Astrocyte (in vitro differentiated cells and primary cell): Measurements from ENCODE around the gene NPHP1. TPM values are rescaled to one million over a fixed set of nuclear protein-coding genes. Genes with fewer than 3 reads are reported as not detected.

Experiments
- DNase-seq: peaks from one replicate; pipeline ENCODE4 v3.0.0-alpha.2; 2010; ENCODE audit warnings: low read depth
- FAIRE-seq: peaks from 2 replicates; lab custom pipeline; 2011; peaks lifted over from hg19 to GRCh38; lab: Jason Lieb, UNC
- H2AFZ ChIP-seq: 2 replicates; pipeline ENCODE4 v1.6.0; 2012; ENCODE audit warnings: low read depth, low read length, inconsistent platforms
- H3K27ac ChIP-seq: 2 replicates; pipeline ENCODE4 v1.5.1; 2011; ENCODE audit warnings: low read depth, low read length, inconsistent platforms
- H3K27me3 ChIP-seq: 2 replicates; pipeline ENCODE4 v1.6.0; 2011; ENCODE audit warnings: low read length, inconsistent platforms; ENCODE audit not compliant: insufficient read depth
- H3K36me3 ChIP-seq: 2 replicates; pipeline ENCODE4 v1.5.1; 2011; ENCODE audit warnings: low read length, inconsistent platforms; ENCODE audit not compliant: insufficient read depth
- H3K4me1 ChIP-seq: 2 replicates; pipeline ENCODE4 v1.5.1; 2011; ENCODE audit warnings: low read length, inconsistent platforms; ENCODE audit not compliant: insufficient read depth
- H3K4me2 ChIP-seq: 2 replicates; pipeline ENCODE4 v1.6.0; 2012; ENCODE audit warnings: low read length, inconsistent platforms
- H3K4me3 ChIP-seq: 2 replicates; pipeline ENCODE4 v1.5.1; 2011; ENCODE audit warnings: low read depth, mild to moderate bottlenecking, low read length, inconsistent platforms; ENCODE audit not compliant: insufficient read depth
- H3K79me2 ChIP-seq: 2 replicates; pipeline ENCODE4 v1.6.0; 2012; ENCODE audit warnings: mild to moderate bottlenecking, low read length, inconsistent platforms; ENCODE audit not compliant: insufficient read depth
- H3K9ac ChIP-seq: 2 replicates; pipeline ENCODE4 v1.6.0; 2012; ENCODE audit warnings: mild to moderate bottlenecking, low read length, inconsistent platforms
- H3K9me3 ChIP-seq: 2 replicates; pipeline ENCODE4 v1.5.1; 2012; ENCODE audit warnings: low read depth, mild to moderate bottlenecking, low read length, inconsistent platforms; ENCODE audit not compliant: insufficient read depth
- H4K20me1 ChIP-seq: 2 replicates; pipeline ENCODE4 v1.6.0; 2012; ENCODE audit warnings: low read length, inconsistent platforms; ENCODE audit not compliant: insufficient read depth
- H3K27ac Mint-ChIP-seq: one replicate; pipeline ENCODE4 v1.8.0; 2021; ENCODE audit warnings: mild to moderate bottlenecking, mixed read lengths; ENCODE audit not compliant: unreplicated experiment
- H3K27me3 Mint-ChIP-seq: one replicate; pipeline ENCODE4 v1.8.0; 2021; ENCODE audit warnings: low read depth, mixed read lengths; ENCODE audit not compliant: unreplicated experiment
- H3K36me3 Mint-ChIP-seq: one replicate; pipeline ENCODE4 v1.8.0; 2021; ENCODE audit warnings: low read depth, mixed read lengths; ENCODE audit not compliant: unreplicated experiment
- H3K4me1 Mint-ChIP-seq: one replicate; pipeline ENCODE4 v1.8.0; 2021; ENCODE audit warnings: low read depth, mixed read lengths; ENCODE audit not compliant: unreplicated experiment
- H3K4me3 Mint-ChIP-seq: one replicate; pipeline ENCODE4 v1.8.0; 2021; ENCODE audit warnings: mild to moderate bottlenecking, moderate library complexity, mixed read lengths; ENCODE audit not compliant: unreplicated experiment
- H3K9me3 Mint-ChIP-seq: one replicate; pipeline ENCODE4 v1.8.0; 2021; ENCODE audit warnings: mild to moderate bottlenecking, mixed read lengths; ENCODE audit not compliant: unreplicated experiment
- EZH2 ChIP-seq: IDR thresholded peaks from 2 replicates; pipeline ENCODE4 v1.6.1; 2012; ENCODE audit warnings: mild to moderate bottlenecking, low read length, inconsistent platforms; ENCODE audit not compliant: insufficient read depth
- total RNA-seq: library from RNA; stranded (reverse); gene quantifications from 2 replicates; pipeline ENCODE4 v1.2.1, GENCODE V29; 2021
- TF ChIP-seq, protein P1 (sequence below): IDR thresholded peaks from 2 replicates; pipeline ENCODE4 v1.5.1; 2011; ENCODE audit warnings: low read depth, mild to moderate bottlenecking, inconsistent platforms, low read length, moderate library complexity; ENCODE audit not compliant: insufficient read depth

Gene NPHP1
- total RNA-seq, 1 donor from 2014 or later: 3.3 TPM

DNA sequence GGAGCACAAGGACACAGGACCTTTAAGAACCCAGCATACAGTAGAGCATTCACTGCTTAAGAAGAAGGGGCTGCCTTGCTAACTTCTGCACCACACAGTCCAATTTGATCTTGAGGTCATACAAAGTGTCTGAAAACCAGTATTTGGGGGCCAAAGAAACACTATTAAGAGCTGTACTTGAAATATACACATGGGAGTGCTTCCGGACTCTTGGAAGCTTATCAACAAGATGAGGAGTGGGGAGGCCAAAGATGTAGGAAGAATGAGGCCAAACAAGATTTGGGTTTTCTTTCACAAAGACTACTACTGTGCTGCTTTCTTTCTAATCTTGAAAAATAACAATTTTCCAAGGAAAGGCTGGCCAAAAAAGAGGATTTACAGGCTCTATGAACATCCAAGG lies 64.4 kb downstream of the NPHP1 start:
- H2AFZ ChIP-seq: no peak overlapping the region
- Mint-ChIP-seq H3K27me3 (no peaks in the 10 kb centered on the region), H3K36me3 (peaks cover 4% of the 10 kb centered on the region), H3K9me3 (peaks cover 2% of the 10 kb centered on the region), H3K4me3 (no peak overlapping the region), H3K27ac (no peak overlapping the region), H3K4me1 (no peaks in the 10 kb centered on the region)
- H3K4me1 ChIP-seq: no peaks in the 10 kb centered on the region
- no peaks in the 10 kb centered on the region for H3K9me3 ChIP-seq
- TF ChIP-seq, protein P1, sequence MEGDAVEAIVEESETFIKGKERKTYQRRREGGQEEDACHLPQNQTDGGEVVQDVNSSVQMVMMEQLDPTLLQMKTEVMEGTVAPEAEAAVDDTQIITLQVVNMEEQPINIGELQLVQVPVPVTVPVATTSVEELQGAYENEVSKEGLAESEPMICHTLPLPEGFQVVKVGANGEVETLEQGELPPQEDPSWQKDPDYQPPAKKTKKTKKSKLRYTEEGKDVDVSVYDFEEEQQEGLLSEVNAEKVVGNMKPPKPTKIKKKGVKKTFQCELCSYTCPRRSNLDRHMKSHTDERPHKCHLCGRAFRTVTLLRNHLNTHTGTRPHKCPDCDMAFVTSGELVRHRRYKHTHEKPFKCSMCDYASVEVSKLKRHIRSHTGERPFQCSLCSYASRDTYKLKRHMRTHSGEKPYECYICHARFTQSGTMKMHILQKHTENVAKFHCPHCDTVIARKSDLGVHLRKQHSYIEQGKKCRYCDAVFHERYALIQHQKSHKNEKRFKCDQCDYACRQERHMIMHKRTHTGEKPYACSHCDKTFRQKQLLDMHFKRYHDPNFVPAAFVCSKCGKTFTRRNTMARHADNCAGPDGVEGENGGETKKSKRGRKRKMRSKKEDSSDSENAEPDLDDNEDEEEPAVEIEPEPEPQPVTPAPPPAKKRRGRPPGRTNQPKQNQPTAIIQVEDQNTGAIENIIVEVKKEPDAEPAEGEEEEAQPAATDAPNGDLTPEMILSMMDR: no peak
- no peak for TF ChIP-seq EZH2
- no peaks in the 10 kb centered on the region for H3K27me3 ChIP-seq
- H3K4me2 ChIP-seq: no peak overlapping the region
- FAIRE-seq: no peak
- H3K27ac ChIP-seq: no peak overlapping the region
- H3K36me3 ChIP-seq: no peaks in the 10 kb centered on the region
- H3K4me3 ChIP-seq: no peak overlapping the region
- no peak overlapping the region for H3K9ac ChIP-seq
- no peaks in the 10 kb centered on the region for H4K20me1 ChIP-seq
- no peaks in the 10 kb centered on the region for H3K79me2 ChIP-seq
- no peak for DNase-seq

DNA sequence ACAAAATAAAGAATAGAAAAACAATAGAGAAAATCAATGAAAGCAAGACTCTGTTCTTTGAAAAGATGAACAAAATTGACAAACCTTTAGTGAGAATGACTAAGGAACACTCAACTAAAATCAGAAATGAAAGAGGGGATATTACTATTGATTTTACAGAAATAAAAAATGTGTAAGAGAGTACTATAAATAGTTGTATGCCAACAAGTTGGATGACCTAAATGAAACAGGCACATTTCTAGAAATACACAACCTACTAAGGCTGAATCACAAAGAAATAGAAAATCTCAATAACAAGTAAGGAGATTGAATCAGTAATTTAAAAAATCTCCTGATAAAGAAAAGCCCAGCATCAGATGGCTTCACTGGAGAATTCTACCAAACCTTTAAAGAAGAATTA lies 70.8 kb downstream of the NPHP1 start:
- Histone ChIP-seq H3K4me3 (no peak overlapping the region), H3K27ac (no peak overlapping the region), H3K27me3 (no peaks in the 10 kb centered on the region), H3K36me3 (no peaks in the 10 kb centered on the region), H3K9ac (no peak overlapping the region), H3K9me3 (no peaks in the 10 kb centered on the region), H3K4me1 (no peaks in the 10 kb centered on the region), H3K79me2 (no peaks in the 10 kb centered on the region), H2AFZ (no peak overlapping the region), H4K20me1 (no peaks in the 10 kb centered on the region), H3K4me2 (no peak overlapping the region)
- TF ChIP-seq, protein P1: no peak
- no peak for TF ChIP-seq EZH2
- FAIRE-seq: no peak
- Mint-ChIP-seq H3K4me3 (no peak overlapping the region), H3K9me3 (peaks cover 5% of the 10 kb centered on the region), H3K27me3 (no peaks in the 10 kb centered on the region), H3K27ac (no peak overlapping the region), H3K4me1 (no peaks in the 10 kb centered on the region), H3K36me3 (no peaks in the 10 kb centered on the region)
- DNase-seq: no peak

DNA sequence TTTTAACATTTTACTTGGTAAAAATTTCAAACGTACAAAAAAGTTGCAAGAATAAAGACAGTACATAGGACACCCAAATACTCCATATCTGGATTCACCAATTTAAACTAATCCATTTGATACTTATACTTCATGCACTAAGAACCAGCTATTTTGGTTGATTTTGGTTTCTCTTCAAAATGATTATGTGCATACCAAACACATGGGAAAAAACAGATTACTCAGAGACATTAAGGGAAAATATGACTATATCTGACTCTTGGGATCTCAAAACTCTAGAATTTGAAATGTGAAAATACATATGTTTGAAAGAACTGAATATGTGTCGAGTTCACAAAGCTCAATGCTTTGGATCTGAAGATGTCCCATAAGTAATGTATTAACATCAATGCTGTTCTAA lies 73.6 kb downstream of the NPHP1 start:
- peaks cover 1% of the 10 kb centered on the region for H3K4me1 Mint-ChIP-seq
- H3K4me3 Mint-ChIP-seq: no peak overlapping the region
- H3K9ac ChIP-seq: no peak overlapping the region
- no peaks in the 10 kb centered on the region for H3K27me3 ChIP-seq
- H3K9me3 Mint-ChIP-seq: peaks cover 5% of the 10 kb centered on the region
- FAIRE-seq (no peak), DNase-seq (no peak)
- no peaks in the 10 kb centered on the region for H4K20me1 ChIP-seq
- H3K36me3 ChIP-seq: no peaks in the 10 kb centered on the region
- H3K79me2 ChIP-seq: no peaks in the 10 kb centered on the region
- H3K9me3 ChIP-seq: no peaks in the 10 kb centered on the region
- H3K36me3 Mint-ChIP-seq: peaks cover 2% of the 10 kb centered on the region
- peaks cover 8% of the 10 kb centered on the region for H3K4me1 ChIP-seq
- no peak overlapping the region for H2AFZ ChIP-seq
- H3K4me3 ChIP-seq: no peak overlapping the region
- no peak overlapping the region for H3K27ac Mint-ChIP-seq
- H3K27ac ChIP-seq: no peak overlapping the region
- H3K4me2 ChIP-seq: no peak overlapping the region
- H3K27me3 Mint-ChIP-seq: no peaks in the 10 kb centered on the region
- TF ChIP-seq, protein P1: no peak
- no peak for TF ChIP-seq EZH2
